IgD-negative memory B cell (primary cell): ENCODE data around the gene UBE2QL1. TPM values are rescaled to one million over a fixed set of nuclear protein-coding genes. Genes with fewer than 3 reads are reported as not detected.

Experiments used
- H3K27ac Mint-ChIP-seq, 3 donors: one replicate each; pipeline ENCODE4 v1.8.0; 2020 to 2022; ENCODE audit warnings: mild to moderate bottlenecking in 3 of 3, mixed read lengths in 3 of 3, moderate library complexity in 1 of 3
- H3K27me3 Mint-ChIP-seq: one replicate; pipeline ENCODE4 v1.8.0; 2021; ENCODE audit warnings: mixed read lengths
- H3K36me3 Mint-ChIP-seq: one replicate; pipeline ENCODE4 v1.8.0; 2020; ENCODE audit warnings: mild to moderate bottlenecking, mixed read lengths
- H3K4me1 Mint-ChIP-seq, 3 donors: one replicate each; pipeline ENCODE4 v1.8.0; 2020 to 2022; ENCODE audit warnings: mixed read lengths in 3 of 3, mild to moderate bottlenecking in 1 of 3
- H3K4me3 Mint-ChIP-seq, 4 donors: one replicate each; pipeline ENCODE4 v1.8.0; 2020 to 2022; ENCODE audit warnings: mild to moderate bottlenecking in 4 of 4, mixed read lengths in 4 of 4, moderate library complexity in 3 of 4
- H3K9me3 Mint-ChIP-seq, 3 donors: one replicate each; pipeline ENCODE4 v1.8.0; 2020 to 2021; ENCODE audit warnings: mixed read lengths in 3 of 3, mild to moderate bottlenecking in 1 of 3
- polyA plus RNA-seq: library from polyadenylated mRNA; unstranded; fragments of 300-500 nt; fragmentation: Illumina TruSeq; gene quantifications from one replicate; pipeline ENCODE4 v1.2.3, GENCODE V29; 2021

The UBE2QL1 gene
- polyA plus RNA-seq, 1 donor from 2014 or later: not detected

GRCh38 chr5:6469836-6470235, 21.2 kb downstream of the UBE2QL1 start:
- H3K27ac Mint-ChIP-seq: no peak overlapping the region
- peaks cover 14% of the 10 kb centered on the region for H3K27me3 Mint-ChIP-seq
- H3K9me3 Mint-ChIP-seq: peaks cover 0 to 4% (median 0%) of the 10 kb centered on the region in 3 donors

GRCh38 chr5:6470672-6471071, 22.0 kb downstream of the UBE2QL1 start:
- Mint-ChIP-seq H3K27me3 (peaks cover 14% of the 10 kb centered on the region), H3K4me1 (no peaks in the 10 kb centered on the region), H3K4me3 (no peak overlapping the region), H3K9me3 (peaks cover 0 to 4% (median 0%) of the 10 kb centered on the region in 3 donors), H3K27ac (no peak overlapping the region), H3K36me3 (peaks cover 2% of the 10 kb centered on the region)

More at GRCh38 chr5:6469836-6470235, 21.2 kb downstream of the UBE2QL1 start:
- Mint-ChIP-seq H3K4me1 (no peaks in the 10 kb centered on the region), H3K4me3 (no peak overlapping the region), H3K36me3 (peaks cover 1% of the 10 kb centered on the region)

GRCh38 chr5:6471252-6471651, 22.6 kb downstream of the UBE2QL1 start:
- peaks cover 14% of the 10 kb centered on the region for H3K27me3 Mint-ChIP-seq

GRCh38 chr5:6472792-6473191, 24.1 kb downstream of the UBE2QL1 start:
- no peak overlapping the region for H3K27ac Mint-ChIP-seq
- H3K27me3 Mint-ChIP-seq: peaks cover 14% of the 10 kb centered on the region
- H3K4me1 Mint-ChIP-seq: no peaks in the 10 kb centered on the region
- H3K9me3 Mint-ChIP-seq: peaks cover 0 to 4% (median 0%) of the 10 kb centered on the region in 3 donors
- peaks cover 4% of the 10 kb centered on the region for H3K36me3 Mint-ChIP-seq
- no peak overlapping the region for H3K4me3 Mint-ChIP-seq

More at GRCh38 chr5:6471252-6471651, 22.6 kb downstream of the UBE2QL1 start:
- no peak overlapping the region for H3K4me3 Mint-ChIP-seq
- H3K9me3 Mint-ChIP-seq: peaks cover 0 to 4% (median 0%) of the 10 kb centered on the region in 3 donors
- H3K27ac Mint-ChIP-seq: no peak overlapping the region
- peaks cover 4% of the 10 kb centered on the region for H3K36me3 Mint-ChIP-seq
- H3K4me1 Mint-ChIP-seq: no peaks in the 10 kb centered on the region

GRCh38 chr5:6473284-6473683, 24.6 kb downstream of the UBE2QL1 start:
- Mint-ChIP-seq H3K4me3 (no peak overlapping the region), H3K4me1 (no peaks in the 10 kb centered on the region), H3K27ac (peak overlapping the region in 1 of 3 donors; percentile 65), H3K9me3 (peaks cover 0 to 4% (median 0%) of the 10 kb centered on the region in 3 donors), H3K36me3 (peaks cover 4% of the 10 kb centered on the region), H3K27me3 (peaks cover 14% of the 10 kb centered on the region)

- Mint-ChIP-seq H3K9me3 (peaks cover 0 to 4% (median 0%) of the 10 kb centered on the region in 3 donors), H3K27me3 (peaks cover 12% of the 10 kb centered on the region), H3K36me3 (peaks cover 6% of the 10 kb centered on the region), H3K27ac (no peak overlapping the region), H3K4me1 (peaks cover 8 to 10% (median 9%) of the 10 kb centered on the region in 3 donors), H3K4me3 (no peak overlapping the region)
Measured at GRCh38 chr5:6475626-6476312, 27.1 kb downstream of the UBE2QL1 start.

- Mint-ChIP-seq H3K27me3 (peaks cover 12% of the 10 kb centered on the region), H3K4me1 (peaks cover 10 to 15% (median 13%) of the 10 kb centered on the region in 3 donors), H3K36me3 (peaks cover 6% of the 10 kb centered on the region), H3K9me3 (peaks cover 0 to 4% (median 0%) of the 10 kb centered on the region in 3 donors), H3K27ac (no peak overlapping the region), H3K4me3 (no peak overlapping the region)
Measured at GRCh38 chr5:6476313-6476661, 27.6 kb downstream of the UBE2QL1 start.

- peaks cover 22 to 29% (median 27%) of the 10 kb centered on the region in 3 donors for H3K4me1 Mint-ChIP-seq
- H3K4me3 Mint-ChIP-seq: peak overlapping the region in 1 of 4 donors; percentile 55
- H3K9me3 Mint-ChIP-seq: no peaks in the 10 kb centered on the region
- H3K27ac Mint-ChIP-seq: no peak overlapping the region
- H3K36me3 Mint-ChIP-seq: peaks cover 6% of the 10 kb centered on the region
- peaks cover 3% of the 10 kb centered on the region for H3K27me3 Mint-ChIP-seq
Measured at GRCh38 chr5:6478793-6479192, 30.1 kb downstream of the UBE2QL1 start.

GRCh38 chr5:6480133-6481051, 31.7 kb downstream of the UBE2QL1 start:
- peaks cover 6% of the 10 kb centered on the region for H3K36me3 Mint-ChIP-seq
- H3K4me1 Mint-ChIP-seq: peaks cover 29 to 44% (median 42%) of the 10 kb centered on the region in 3 donors
- H3K27ac Mint-ChIP-seq: peak overlapping the region; percentile 46 to 91 (median 64)
- peaks cover 3% of the 10 kb centered on the region for H3K27me3 Mint-ChIP-seq
- peak overlapping the region; percentile 15 to 81 (median 45) for H3K4me3 Mint-ChIP-seq
- H3K9me3 Mint-ChIP-seq: no peaks in the 10 kb centered on the region

- H3K36me3 Mint-ChIP-seq: peaks cover 4% of the 10 kb centered on the region
- H3K4me1 Mint-ChIP-seq: peaks cover 48 to 63% (median 59%) of the 10 kb centered on the region in 3 donors
- H3K9me3 Mint-ChIP-seq: no peaks in the 10 kb centered on the region
- H3K27ac Mint-ChIP-seq: no peak overlapping the region
- peaks cover 2% of the 10 kb centered on the region for H3K27me3 Mint-ChIP-seq
- H3K4me3 Mint-ChIP-seq: peak overlapping the region in 1 of 4 donors; percentile 83
Measured at GRCh38 chr5:6482735-6483134, 34.1 kb downstream of the UBE2QL1 start.

- peak overlapping the region; percentile 7 to 88 (median 78) for H3K4me3 Mint-ChIP-seq
- peaks cover 2% of the 10 kb centered on the region for H3K36me3 Mint-ChIP-seq
- peaks cover 48 to 63% (median 59%) of the 10 kb centered on the region in 3 donors for H3K4me1 Mint-ChIP-seq
- H3K27me3 Mint-ChIP-seq: peaks cover 5% of the 10 kb centered on the region
- H3K9me3 Mint-ChIP-seq: no peaks in the 10 kb centered on the region
- H3K27ac Mint-ChIP-seq: peak overlapping the region; percentile 44 to 96 (median 94)
Measured at GRCh38 chr5:6483880-6484382, 35.3 kb downstream of the UBE2QL1 start.

GRCh38 chr5:6484446-6484845, 35.8 kb downstream of the UBE2QL1 start:
- Mint-ChIP-seq H3K36me3 (peaks cover 2% of the 10 kb centered on the region), H3K4me1 (peaks cover 48 to 63% (median 59%) of the 10 kb centered on the region in 3 donors), H3K9me3 (no peaks in the 10 kb centered on the region), H3K27me3 (peaks cover 5% of the 10 kb centered on the region), H3K4me3 (peak overlapping the region; percentile 7 to 90 (median 79)), H3K27ac (peak overlapping the region; percentile 44 to 96 (median 94))

GRCh38 chr5:6484899-6485298, 36.2 kb downstream of the UBE2QL1 start:
- H3K27me3 Mint-ChIP-seq: peaks cover 5% of the 10 kb centered on the region
- H3K27ac Mint-ChIP-seq: peak overlapping the region; percentile 44 to 96 (median 94)
- H3K4me1 Mint-ChIP-seq: peaks cover 48 to 63% (median 58%) of the 10 kb centered on the region in 3 donors
- H3K9me3 Mint-ChIP-seq: no peaks in the 10 kb centered on the region
- H3K36me3 Mint-ChIP-seq: peaks cover 2% of the 10 kb centered on the region
- peak overlapping the region; percentile 7 to 90 (median 79) for H3K4me3 Mint-ChIP-seq

GRCh38 chr5:6485441-6485840, 36.8 kb downstream of the UBE2QL1 start:
- H3K27me3 Mint-ChIP-seq: peaks cover 5% of the 10 kb centered on the region
- peak overlapping the region; percentile 7 to 90 (median 79) for H3K4me3 Mint-ChIP-seq
- H3K27ac Mint-ChIP-seq: peak overlapping the region; percentile 44 to 96 (median 94)
- H3K9me3 Mint-ChIP-seq: no peaks in the 10 kb centered on the region
- H3K36me3 Mint-ChIP-seq: peaks cover 2% of the 10 kb centered on the region
- H3K4me1 Mint-ChIP-seq: peaks cover 43 to 58% (median 52%) of the 10 kb centered on the region in 3 donors

- peaks cover 5% of the 10 kb centered on the region for H3K27me3 Mint-ChIP-seq
- H3K27ac Mint-ChIP-seq: peak overlapping the region; percentile 44 to 94 (median 49)
- H3K9me3 Mint-ChIP-seq: no peaks in the 10 kb centered on the region
- peaks cover 38 to 52% (median 46%) of the 10 kb centered on the region in 3 donors for H3K4me1 Mint-ChIP-seq
- peaks cover 2% of the 10 kb centered on the region for H3K36me3 Mint-ChIP-seq
- peak overlapping the region in 3 of 4 donors; percentile 25 to 90 (median 48) for H3K4me3 Mint-ChIP-seq
Measured at GRCh38 chr5:6486074-6486473, 37.4 kb downstream of the UBE2QL1 start.
